Activated CD4-positive, CD25-positive, alpha-beta regulatory T cell treated with anti-CD3 and anti-CD28 coated beads, Interleukin-2, amount 50 U/mL, for 72 hours (primary cell): ENCODE results near the gene SYCE1L.
"Not testable (repeated sequence)": the region's sequence is repeated elsewhere in the genome, so short reads cannot be mapped to it uniquely, and the experiment has no call there.

Source experiments
- DNase-seq: peaks from one replicate; pipeline ENCODE4 v3.0.0; 2021

The SYCE1L gene

DNA sequence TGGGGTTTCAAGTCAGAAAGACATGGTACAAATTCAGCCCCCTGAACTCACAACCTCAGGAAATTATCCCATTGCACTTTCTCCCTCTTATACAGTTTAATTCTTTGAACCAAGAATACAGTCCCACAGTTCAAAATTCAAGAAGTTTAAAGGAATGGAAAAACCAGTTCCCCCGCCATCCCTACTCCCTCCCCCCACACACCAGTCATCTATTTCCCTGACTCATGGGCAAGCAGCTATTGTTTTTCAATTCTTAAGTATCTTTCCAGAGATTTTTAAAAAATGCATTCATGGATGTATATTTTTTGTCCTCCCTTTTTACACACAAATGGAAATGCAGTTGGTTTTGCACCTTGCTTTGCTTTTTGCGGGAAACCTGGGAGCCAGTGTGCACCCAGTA, 7.3 kb downstream of the SYCE1L start:
- DNase-seq = no peak

DNA sequence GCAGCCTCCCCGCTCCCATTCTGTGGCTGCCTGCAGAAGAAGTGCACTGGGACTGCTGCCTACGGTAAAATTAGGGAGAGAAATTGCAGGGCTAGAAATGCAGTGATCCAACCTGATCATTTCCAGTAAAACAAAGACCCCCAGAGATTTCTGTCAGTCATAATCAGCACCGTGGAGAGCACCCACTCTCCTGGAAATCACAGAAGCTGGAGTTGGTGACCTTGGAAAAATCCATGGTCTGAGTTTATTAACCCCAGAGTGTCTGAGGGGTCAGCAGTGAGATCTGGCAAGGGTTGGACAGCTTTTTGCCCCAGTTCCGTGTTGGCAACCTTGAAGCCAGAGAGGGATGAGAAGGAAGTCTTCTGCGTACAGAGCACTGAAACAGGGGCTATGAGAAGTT, 7.8 kb downstream of the SYCE1L start:
- no peak for DNase-seq

DNA sequence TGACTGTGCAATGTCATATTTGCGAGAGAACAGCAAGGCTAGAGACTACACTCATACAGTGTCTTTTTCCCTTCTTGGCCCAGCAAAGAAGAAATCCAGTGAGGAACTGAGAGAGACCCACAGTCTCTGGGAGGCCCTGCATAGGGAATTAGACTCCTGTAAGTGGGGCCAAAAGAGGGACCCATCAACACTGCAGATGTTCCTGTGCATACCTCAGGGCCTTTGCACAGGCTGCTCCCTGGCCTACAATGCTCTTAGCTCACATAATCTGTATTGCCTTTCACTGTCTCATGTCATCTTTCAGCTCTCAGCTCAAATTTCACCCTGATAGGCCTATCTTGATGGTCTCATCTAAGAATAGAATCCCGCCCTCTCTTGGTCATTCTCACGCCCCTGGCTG, 9.2 kb downstream of the SYCE1L start:
- DNase-seq = no peak

DNA sequence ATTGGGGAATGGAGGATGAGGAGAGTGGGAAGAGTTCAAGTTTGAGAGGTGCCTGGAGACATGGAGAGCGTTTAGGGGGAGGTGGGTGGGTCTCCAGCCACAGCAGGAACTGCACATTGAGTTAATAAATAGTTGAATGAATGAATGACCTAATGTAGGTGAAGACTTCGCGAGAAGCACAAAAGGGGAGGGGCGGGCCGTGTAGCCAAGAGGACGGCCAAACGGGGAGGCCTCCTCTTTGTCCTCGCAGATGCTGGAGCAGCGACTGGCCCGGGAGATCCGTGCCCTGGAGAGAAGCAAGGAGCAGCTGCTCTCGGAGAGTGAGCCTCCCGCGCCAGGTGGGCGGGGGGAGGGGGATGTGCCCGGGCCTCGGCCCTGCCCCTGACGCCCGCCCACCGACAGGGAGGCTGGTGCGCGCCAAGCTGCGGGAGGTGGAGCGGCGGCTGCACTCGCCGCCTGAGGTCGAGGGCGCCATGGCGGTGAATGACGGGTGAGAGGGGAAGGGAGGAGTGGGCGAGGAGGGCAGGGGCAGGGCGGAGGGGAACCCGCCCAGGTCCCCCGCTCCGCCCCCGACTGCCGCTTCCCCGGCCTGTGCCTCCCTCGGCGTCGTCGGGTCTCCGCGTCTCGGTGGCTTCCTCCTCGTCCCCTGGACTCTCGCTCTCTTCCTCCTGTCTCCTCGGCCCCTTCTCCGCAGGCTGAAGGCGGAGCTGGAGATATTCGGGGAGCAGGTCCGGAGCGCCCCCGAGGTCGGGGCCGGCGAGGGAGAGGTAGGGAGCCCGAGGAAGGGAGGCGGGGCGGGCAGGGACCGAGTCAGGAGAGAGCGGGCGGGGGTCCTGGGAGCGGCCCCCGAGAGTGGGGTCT, 12.9 kb downstream of the SYCE1L start:
- DNase-seq = peak; percentile 75

DNA sequence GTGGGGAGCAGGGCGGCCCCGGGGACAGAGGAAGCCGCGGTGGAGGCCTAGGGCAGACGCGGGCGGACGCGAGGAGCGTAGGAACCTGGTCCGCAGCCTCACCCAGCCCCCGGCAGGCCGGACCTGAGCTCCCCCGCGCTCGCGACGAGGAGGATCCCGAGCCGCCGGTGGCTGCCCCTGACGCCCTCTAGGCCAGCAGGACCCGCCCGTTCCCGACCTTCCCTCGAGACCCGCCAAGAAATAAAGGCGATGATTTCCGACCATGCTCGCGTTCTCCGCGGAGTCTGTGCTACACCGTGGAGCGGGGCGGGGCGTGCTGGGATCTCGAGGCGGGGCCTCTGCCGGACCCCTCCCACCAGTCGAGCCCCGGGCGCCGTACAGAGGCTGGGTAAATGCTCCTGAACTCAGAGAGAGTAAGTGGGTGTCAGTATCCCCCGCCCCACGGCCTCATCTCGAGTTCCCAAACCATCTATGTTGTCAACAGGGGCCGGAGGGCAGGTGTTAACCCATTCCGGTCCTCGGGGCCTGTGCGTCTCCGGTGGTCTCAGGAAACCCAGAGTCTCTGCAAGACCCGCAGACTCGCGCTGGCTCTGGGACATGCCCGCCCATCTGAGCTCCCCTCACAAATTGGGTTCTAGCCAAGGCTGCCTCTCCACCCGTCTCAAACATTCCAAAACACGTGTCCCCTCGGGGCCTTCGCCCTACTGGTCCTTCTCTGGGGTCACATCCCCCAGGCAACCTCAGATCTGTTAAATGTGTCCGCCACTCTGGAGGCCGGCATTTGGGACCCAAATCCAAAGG, 13.7 kb downstream of the SYCE1L start:
- DNase-seq = peak; percentile 79

DNA sequence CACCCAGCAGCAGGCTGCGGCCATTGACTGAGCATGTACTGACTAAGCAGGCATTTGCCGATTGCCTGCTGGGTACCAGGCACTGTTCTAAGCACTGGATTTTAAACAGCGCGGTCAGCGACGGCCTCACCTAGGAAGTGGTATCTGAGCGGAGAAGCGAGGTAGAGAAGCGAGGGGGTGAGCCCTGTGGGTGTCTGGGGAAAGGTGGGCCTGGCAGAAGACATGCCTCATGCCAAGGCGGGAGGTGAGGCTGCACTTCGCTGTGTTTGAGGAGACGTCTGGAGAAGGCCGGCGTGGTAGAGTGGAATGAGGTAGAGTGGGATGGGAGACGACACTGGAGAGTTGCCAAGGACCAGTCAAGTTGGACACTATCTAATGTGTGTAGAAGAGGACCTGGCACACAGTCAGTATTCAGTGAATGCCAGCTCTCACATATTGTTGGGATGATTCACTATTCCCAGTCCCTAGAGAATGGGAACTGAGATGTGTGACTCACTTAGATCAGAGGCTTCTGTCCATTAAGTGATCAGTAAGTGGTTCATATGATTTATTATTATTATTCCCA, 14.4 kb downstream of the SYCE1L start:
- DNase-seq = no peak

DNA sequence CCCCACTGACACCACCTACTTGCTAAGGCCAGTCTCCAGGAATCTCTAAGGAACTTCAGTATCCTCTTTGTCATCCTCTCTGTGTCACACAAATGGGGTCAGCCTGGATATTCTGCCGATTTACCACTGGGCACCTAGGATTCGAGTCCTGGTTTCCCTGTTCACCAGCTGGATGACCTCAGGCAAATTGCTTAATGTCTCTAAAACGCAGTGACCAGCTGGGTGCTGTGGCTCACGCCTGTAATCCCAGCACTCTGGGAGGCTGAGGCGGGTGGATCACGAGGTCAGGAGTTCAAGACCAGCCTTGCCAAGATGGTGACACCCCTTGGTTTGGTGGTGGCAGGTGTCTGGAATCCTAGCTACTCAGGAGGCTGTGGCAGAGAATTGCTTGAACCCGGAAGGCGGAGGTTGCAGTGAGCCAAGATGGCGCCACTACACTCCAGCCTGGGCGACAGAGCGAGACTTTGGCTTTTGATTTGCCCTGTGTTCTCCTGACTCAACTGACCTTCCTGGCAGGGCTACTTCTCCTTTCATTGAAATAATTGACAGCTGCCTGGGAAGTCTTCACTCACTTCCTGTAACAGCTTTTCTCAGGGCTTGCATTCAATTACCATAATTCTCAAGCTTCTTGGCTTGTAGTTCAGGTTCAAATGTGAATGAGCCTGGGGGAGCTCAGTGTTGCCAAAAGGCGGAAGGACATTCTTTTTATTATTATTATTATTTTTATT, 15.4 kb downstream of the SYCE1L start:
- no peak for DNase-seq

DNA sequence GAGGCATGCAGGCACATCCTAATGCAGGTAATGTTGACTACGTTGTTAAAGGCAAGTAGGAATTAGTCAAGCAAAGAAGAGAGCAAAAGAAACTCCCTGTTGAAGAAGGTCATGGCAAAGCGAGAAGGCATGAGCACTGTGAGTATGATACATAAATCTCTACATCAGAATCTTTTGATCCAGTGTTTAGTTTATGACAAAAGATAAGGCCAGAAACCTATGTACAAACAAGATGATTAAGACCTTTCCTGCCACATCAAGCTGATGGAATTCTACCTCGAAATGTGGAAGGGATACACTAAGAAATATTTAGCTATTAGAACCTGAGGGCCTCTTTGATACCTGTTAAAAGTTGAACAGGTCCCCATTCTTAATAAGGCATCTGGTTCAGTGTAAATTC, 20.2 kb downstream of the SYCE1L start:
- no peak for DNase-seq

DNA sequence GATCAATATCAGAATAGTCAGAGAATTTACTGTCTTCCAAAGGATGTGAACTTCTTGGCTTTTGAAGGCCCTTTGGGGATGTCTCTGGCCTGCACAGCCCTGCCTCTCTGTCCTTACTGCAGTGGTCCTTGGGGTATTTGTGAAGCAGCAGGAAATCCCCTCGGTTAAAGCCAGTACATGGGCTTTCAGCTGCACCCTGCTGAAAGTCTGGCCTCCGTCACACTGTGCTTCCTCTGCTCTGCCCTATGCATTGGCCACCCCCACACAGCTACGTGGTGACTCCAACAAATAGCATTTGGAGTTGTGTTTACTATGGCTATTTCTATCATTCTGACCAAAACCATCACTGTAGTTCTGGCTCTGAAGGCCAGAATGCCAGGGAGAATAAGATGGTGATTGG, 21.2 kb downstream of the SYCE1L start:
- DNase-seq = no peak

DNA sequence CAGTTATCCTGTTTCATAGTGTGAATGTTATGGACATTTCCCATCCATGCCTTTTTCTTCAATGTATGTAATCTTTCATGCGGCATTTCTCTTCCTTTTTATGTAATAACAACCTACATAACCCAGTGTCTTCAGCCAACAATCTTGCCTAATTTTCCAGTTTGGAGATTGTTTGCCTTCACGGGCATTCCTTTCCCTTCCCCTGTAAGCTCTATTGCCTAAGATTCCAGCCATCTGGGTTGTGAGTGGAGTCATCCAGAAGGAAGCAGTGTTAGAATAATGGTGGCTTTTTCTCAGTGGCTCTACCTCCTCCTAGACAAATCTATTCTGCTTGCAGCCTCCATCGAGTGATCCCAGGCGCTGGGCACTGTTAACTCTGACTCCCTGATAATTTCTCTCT, 22.3 kb downstream of the SYCE1L start:
- DNase-seq = no peak

DNA sequence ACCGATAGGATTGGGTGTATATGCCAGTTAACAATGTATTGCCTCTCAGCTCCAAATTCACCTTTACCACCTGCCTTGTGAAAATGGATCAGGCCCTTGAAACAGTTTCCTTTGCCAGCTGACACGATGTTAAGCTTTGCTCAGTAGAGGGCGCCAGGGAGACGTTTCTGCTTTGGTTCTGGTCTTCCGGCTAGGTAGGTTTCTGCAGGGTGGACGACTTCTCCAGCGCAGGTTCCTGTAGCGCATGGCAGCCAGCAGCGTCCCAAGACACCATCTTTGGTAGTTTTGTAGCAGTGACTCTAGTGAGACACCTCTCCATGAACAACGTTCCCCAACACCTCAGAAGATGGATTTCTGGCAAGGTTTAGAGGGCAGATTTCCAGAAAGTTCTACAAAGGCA, 24.0 kb downstream of the SYCE1L start:
- DNase-seq = no peak

DNA sequence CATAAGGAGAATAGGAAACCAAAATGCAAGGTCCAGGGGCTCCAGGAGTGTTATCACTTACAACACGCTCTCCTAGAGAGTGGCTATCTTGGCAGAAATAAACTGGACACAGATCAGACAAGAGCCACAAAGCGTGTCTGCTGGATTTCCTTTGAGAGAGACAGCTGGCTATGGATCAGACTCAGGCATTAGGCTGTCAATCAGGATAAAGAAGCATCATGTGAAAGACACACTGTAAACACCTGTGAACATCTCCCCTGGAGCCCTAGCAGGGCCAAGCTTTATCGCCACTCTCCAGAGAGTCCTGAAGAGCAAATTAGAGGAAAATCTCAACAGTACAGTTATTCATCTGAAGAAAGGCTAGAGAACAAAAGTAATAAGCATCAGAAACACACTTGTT, 26.0 kb downstream of the SYCE1L start:
- no peak for DNase-seq

DNA sequence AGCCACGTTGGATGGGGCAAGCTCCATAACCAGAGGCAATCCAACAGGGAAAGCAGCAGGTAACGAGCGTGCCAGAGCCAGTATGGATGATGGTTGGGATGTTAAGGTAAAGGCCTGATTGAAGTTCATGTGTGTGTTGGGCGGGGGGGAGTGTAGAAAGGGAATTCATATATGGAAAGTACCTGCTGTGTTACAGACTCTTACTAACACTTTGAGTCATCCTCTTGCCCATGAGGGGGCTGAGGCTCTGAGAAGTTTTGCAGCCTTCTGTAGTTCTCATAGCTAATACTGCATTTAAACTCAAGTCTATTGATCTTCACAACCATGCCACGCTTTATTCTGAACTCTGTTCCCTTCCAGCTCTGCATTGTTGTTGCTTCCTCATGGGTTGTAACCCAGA, 28.5 kb downstream of the SYCE1L start:
- no peak for DNase-seq

DNA sequence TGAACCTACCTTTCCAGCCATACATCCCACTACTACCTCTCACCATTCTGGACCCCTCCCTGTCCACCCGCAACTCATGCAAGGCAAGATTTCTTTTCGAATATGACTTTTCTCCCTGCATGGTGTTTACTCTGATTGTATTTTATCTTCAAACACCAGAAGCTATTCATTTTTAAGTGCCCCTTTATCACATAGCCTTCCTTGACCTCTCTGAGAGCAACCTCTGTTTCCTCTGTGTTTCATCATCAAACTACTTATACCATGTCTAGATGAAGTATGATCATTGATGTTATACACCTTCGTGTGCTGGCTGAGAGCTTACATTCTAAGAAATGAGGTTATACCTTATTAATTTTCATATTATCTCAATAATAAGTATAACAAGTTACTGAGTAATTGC, 31.8 kb downstream of the SYCE1L start:
- no peak for DNase-seq

DNA sequence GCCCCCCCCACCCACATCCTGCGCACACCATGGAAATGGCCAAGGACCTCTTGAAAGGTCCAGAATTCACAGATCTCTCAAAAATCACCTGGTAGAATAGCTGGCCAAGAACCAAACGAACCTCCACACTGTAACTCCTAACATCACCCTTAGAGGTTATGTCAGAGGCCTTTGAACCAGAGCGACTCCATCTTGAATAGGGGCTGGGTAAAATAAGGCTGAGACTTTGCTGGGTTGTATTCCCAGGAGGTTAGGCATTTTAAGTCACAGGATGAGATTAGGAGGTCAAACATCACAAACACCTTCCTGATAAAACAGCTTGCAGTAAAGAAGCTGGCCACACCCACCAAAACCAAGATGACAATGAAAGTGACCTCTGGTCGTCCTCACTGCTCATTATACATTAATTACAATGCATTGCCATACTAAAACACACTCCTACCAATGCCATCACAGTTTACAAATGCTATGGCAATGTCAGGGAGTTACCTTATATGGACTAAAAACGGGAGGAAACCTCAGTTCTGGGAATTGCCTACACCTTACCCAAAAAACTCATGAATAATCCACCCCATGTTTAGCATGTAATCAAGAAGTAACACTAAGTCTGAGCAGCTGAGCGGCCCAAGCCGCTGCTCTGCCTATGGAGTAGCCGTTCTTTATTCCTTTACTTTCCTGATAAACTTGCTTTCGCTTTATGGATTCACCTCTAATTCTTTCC, 34.8 kb downstream of the SYCE1L start:
- no peak for DNase-seq

DNA sequence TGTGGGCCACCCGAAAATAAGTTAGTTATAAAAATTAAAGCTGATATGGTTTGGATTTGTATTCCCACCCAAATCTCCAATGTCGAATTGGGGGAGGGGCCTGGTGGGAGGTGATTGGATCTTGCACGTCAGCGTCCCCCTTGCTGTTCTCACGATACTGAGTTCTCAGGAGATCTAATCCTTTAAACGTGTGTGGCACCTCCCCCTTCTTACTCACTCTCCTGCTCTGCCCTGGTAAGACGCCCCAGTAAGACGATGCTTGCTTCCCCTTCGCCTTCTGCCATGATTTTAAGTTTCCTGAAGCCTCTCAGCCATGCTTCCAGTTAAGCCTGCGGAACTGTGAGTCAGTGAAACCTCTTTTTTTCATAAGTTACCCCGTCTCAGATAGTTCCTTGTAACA, 35.4 kb downstream of the SYCE1L start:
- no peak for DNase-seq

DNA sequence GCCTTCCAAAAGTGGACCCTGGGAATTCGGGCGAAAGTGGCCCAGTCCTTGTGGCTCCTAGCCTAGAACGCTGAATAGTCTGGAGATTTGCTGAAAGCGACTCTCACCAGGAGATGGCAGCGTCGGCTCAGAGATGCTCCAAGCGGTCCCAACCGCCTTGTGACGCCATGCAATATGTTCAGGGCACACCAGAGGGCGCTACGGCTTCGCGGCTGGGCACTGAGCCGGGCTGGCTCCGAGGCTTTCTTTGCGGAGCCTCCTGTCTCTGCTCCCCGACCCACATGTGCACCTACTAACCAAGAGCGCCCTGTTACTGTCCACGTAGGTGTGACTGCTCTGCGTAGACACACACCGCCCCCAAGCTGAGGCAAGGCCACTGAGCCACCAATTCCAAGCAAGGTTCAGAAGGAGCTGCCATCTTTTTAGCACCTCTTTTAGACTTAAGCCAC, 36.9 kb downstream of the SYCE1L start:
- peak; percentile 84 for DNase-seq

DNA sequence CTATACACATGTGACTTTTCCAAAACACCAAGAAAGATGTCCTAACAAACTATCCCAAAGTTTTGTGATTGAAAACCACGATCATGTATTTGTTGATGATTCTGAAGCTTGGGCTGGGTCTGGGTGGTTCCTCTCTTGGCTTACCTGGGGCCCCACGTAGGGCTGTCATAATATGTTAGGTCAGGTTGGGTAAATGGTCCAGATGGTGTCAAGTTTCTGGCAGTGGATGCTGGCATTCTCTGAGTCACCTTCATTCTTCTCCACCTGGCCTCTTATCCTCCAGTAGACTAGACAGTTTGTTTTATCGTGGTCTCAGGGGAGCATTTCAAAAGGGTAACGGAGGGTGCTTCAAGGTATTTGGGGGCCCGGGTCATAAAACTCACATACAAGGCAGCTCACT, 39.4 kb downstream of the SYCE1L start:
- no peak for DNase-seq

DNA sequence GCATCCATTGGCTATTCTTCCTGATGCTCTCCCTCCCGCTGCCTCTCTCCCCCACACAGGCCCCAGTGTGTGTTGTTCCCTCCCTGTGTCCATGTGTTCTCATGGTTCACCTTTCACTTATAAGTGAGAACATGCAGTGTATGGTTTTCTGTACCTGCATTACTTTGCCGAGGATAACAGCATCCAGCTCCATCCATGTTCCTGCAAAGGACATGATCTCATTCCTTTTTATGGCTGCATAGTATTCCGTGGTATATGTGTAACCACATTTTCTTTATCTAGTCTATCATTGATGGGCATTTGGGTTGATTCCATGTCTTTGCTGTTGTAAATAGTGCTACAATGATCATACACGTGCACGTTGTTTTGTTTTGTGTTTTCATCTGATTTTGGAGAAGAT, 43.3 kb downstream of the SYCE1L start:
- DNase-seq = not testable (repeated sequence)

DNA sequence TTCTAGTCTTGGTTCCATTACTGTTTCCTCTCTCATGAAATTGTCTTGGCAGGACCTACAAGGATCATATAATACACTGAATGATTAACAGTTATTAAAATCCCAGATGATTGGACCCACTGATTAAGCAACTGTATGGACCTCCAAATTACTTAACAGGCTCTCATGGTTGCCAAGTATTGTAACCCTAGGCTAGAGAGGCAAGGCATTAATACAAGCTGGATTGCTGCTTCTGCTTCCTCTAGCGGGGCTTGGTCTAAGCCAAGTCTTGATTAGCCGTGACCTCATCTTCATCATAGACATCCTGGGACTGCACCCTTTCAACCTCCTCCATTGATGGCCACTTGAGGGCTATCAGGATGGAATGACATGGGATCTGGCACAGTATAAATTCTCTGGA, 46.9 kb downstream of the SYCE1L start:
- no peak for DNase-seq

DNA sequence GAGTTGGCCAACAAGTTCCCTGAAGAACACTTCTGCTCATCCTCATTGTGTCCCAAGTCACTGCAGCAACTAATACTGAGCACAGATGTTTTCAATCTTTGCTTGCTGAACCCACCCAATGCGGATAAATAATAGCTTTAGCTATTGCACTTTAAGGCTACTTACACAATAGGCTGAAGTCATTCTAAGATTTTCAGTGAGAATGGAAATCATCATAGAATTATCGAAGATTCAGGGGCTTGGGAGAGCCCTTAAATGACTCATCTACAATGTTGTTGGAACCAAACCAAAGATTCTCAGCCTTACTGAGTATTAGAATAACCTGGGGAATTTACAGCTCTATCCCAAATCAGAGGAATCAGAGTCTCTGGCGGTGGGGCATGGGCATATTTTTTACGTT, 51.2 kb downstream of the SYCE1L start:
- DNase-seq = no peak
